ENCODE results near the gene LYRM1. TPM values are rescaled to one million over a fixed set of nuclear protein-coding genes. Genes with fewer than 3 reads are reported as not detected.

The LYRM1 gene
- total RNA-seq, 4 donors from 2014 or later = 40.0 to 201 (median 51.0) TPM

GRCh38 chr16:20871258-20871657 is 29.3 kb upstream of the LYRM1 start:
- no peaks in the 10 kb centered on the region for H3K27me3 ChIP-seq
- TF ChIP-seq POLR2A (IDR thresholded peaks at IDR 0.05) (no peak), CTCF (IDR thresholded peaks at IDR 0.05) (no peak)
- DNase-seq = no peak
- no peak overlapping the region for H3K4me3 ChIP-seq
- peak overlapping the region; percentile 63 to 72 for H3K27ac ChIP-seq
- no peaks in the 10 kb centered on the region for H3K36me3 ChIP-seq
- H3K9me3 ChIP-seq = no peaks in the 10 kb centered on the region
- H3K4me1 ChIP-seq = peaks cover 0 to 26% of the 10 kb centered on the region in 2 donors
- intact Hi-C loops (cut with DNase I; ENCODE audit: low total_unique reads) = no loop called here

- DNase-seq = no peak
- TF ChIP-seq POLR2A (IDR thresholded peaks at IDR 0.05) (no peak), CTCF (IDR thresholded peaks at IDR 0.05) (no peak)
- H3K4me1 ChIP-seq = peaks cover 0 to 19% of the 10 kb centered on the region in 2 donors
- no peaks in the 10 kb centered on the region for H3K36me3 ChIP-seq
- peak overlapping the region; percentile 63 to 72 for H3K27ac ChIP-seq
- H3K4me3 ChIP-seq = no peak overlapping the region
- intact Hi-C loops (cut with DNase I; ENCODE audit: low total_unique reads) = no loop called here
- no peaks in the 10 kb centered on the region for H3K27me3 ChIP-seq
- no peaks in the 10 kb centered on the region for H3K9me3 ChIP-seq
Observed at GRCh38 chr16:20871941-20872815, 28.4 kb upstream of the LYRM1 start.

GRCh38 chr16:20873331-20873730 is 27.2 kb upstream of the LYRM1 start:
- Histone ChIP-seq H3K9me3 (no peaks in the 10 kb centered on the region), H3K27me3 (no peaks in the 10 kb centered on the region), H3K4me3 (no peak overlapping the region), H3K27ac (no peak overlapping the region), H3K36me3 (no peaks in the 10 kb centered on the region), H3K4me1 (peaks cover 0 to 10% of the 10 kb centered on the region in 2 donors)
- TF ChIP-seq CTCF (IDR thresholded peaks at IDR 0.05) (no peak), POLR2A (IDR thresholded peaks at IDR 0.05) (no peak)
- intact Hi-C loops (cut with DNase I; ENCODE audit: low total_unique reads) = no loop called here
- no peak for DNase-seq

- Histone ChIP-seq H3K4me3 (no peak overlapping the region), H3K9me3 (no peaks in the 10 kb centered on the region), H3K4me1 (peaks cover 0 to 2% of the 10 kb centered on the region in 2 donors), H3K27ac (no peak overlapping the region), H3K27me3 (no peaks in the 10 kb centered on the region), H3K36me3 (no peaks in the 10 kb centered on the region)
- no peak for DNase-seq
- TF ChIP-seq CTCF (IDR thresholded peaks at IDR 0.05) = no peak
- no peak for TF ChIP-seq POLR2A (IDR thresholded peaks at IDR 0.05)
- intact Hi-C loops (cut with DNase I; ENCODE audit: low total_unique reads) = no loop called here
Observed at GRCh38 chr16:20874088-20874581, 26.4 kb upstream of the LYRM1 start.

- DNase-seq = no peak
- H3K4me3 ChIP-seq = no peak overlapping the region
- H3K4me1 ChIP-seq = peaks cover 0 to 4% of the 10 kb centered on the region in 2 donors
Observed at GRCh38 chr16:20875355-20875650, 25.3 kb upstream of the LYRM1 start.

More at GRCh38 chr16:20875355-20875650, 25.3 kb upstream of the LYRM1 start:
- Histone ChIP-seq H3K36me3 (no peaks in the 10 kb centered on the region), H3K27me3 (no peaks in the 10 kb centered on the region), H3K27ac (no peak overlapping the region), H3K9me3 (no peaks in the 10 kb centered on the region)
- no peak for TF ChIP-seq POLR2A (IDR thresholded peaks at IDR 0.05)
- intact Hi-C loops (cut with DNase I; ENCODE audit: low total_unique reads) = no loop called here

Data from uterus (tissue), 4 donors.